ENCODE data around the gene ACBD4.

The ACBD4 gene

GRCh38 chr17:45104907-45105624 is 30.4 kb upstream of the ACBD4 start:
- no peak for DNase-seq

DNA sequence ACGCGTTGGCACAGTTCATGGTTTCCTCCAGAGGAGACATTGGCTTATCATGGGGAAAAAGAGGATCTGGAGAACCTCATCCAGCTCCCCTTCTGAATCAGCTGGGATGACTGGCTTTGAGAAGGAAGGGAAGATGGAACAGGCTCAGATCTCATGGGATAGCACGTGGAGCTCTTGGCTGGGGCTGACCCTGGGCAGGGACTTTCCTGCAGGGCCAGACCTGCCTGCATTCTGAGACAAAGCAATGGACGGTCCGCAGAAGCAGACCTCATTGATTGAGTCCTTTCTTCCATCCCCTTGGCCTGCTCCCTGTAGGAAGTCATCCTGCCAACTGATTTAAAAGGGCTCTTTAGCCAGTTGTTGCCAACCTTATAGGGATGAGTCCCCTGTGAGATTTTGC is 29.4 kb upstream of the ACBD4 start:
- no peak for DNase-seq

- DNase-seq = no peak
Observed at GRCh38 chr17:45106582-45106981, 28.9 kb upstream of the ACBD4 start.

GRCh38 chr17:45107293-45108010 is 28.0 kb upstream of the ACBD4 start:
- no peak for DNase-seq

DNA sequence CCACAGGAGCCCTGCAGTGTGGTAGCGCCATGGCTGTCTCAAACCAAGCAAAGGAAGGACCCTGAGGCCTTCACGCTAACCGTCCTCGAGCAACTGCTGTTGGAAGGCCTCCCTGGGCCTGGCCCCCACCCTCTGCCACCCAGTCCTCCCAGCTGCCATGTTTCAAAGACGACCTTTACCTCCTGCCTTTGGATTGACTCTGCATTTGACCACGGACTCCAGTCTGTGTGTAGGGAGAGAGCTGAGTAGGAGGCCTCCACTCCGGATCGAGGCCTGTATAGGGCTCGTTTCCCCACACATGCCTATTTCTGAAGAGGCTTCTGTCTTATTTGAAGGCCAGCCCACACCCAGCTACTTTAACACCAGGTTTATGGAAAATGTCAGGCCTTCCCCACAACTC is 27.4 kb upstream of the ACBD4 start:
- DNase-seq = no peak

DNA sequence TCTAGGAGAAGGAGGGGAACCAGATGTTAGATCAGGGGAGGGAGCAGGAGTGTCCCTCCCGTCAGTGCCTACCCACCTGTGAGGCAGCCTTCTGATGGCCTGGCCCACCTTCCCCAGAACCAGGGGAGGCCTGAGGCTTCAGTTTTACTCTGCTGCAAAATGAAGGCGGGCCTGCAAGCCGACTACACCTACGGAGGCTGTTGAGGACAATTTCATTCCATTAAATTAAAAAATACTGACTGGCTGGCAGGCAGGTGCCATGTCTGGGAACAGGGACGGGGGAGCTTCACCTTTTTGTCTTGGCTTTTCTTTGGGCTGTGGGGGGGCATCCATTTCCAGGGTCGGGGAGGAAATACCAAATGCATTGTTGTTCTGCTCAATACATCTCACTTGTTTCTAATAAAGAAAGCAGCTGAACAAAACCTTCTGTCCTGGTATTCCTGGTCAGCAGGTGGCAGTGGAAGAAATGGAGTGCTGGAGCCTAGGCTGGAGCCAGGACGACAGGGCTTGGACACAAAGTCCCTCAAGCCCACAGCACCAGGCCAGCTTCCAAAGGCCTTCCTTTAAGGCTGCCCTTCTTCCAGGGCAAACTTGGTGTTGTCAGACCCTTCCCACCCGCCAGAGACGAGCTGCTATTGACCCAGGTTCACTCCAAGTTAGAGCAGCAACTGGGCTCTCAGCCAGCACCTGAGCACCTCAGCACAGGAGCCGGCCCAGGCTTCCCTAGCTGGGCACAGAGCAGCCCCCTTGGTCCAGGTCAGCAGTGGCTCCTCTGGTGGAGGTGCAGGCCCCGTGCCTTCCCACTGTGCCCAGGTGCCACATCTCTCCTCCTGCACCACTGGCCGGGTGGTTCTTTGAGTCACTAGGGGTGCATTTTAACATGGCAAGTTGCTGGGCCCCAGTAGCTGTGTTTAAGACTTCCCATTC is 26.6 kb upstream of the ACBD4 start:
- no peak for DNase-seq

DNA sequence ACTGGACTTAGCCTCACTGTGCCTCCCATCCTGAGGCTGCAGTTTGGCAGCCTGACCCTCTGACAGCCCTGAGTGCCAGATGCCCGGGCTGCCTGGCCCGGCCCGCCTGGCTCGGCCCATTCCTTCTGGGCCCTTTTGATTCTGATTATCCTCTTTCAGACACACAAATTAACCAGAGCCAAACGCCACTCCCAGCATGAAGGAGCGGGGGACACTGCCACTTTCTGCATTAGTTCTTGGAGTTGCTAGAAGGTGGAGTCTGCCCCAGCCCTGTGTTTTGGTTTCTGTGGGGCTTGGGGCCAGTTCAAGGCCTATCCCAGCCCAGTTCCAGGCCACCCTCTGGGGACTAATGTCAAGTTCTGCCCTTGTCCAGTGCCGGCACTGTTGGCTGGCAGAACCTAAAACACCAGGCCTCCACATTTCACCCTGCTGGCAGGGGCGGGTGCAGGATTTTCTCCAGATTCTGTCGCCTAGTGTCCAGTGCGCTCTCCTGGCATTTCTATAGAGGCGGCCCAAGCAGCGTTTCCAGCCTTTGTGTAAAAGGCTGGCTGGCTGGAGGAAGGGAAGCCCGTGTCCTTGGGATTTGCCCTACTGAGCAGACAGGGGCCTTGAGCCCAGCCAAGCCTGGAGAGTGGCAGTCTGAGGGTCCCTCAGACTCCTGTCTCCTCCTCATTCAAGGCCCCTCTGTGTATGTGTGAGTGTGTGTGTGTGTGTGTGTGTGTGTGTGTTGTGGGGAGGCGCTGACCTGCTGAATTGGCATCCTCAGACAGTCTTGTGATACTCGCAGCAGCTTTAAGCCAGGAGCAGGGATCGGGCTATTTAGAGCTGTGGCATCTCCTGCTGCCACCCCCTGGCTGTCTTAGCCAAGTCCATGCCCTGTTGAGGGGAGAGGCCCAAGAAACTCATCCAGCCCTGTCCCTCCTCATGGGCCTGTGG is 24.5 kb upstream of the ACBD4 start:
- DNase-seq = no peak

GRCh38 chr17:45111850-45112249 is 23.6 kb upstream of the ACBD4 start:
- no peak for DNase-seq

- DNase-seq = no peak
Observed at GRCh38 chr17:45112559-45113423, 22.7 kb upstream of the ACBD4 start.

GRCh38 chr17:45113424-45113754 is 22.1 kb upstream of the ACBD4 start:
- DNase-seq = no peak

DNA sequence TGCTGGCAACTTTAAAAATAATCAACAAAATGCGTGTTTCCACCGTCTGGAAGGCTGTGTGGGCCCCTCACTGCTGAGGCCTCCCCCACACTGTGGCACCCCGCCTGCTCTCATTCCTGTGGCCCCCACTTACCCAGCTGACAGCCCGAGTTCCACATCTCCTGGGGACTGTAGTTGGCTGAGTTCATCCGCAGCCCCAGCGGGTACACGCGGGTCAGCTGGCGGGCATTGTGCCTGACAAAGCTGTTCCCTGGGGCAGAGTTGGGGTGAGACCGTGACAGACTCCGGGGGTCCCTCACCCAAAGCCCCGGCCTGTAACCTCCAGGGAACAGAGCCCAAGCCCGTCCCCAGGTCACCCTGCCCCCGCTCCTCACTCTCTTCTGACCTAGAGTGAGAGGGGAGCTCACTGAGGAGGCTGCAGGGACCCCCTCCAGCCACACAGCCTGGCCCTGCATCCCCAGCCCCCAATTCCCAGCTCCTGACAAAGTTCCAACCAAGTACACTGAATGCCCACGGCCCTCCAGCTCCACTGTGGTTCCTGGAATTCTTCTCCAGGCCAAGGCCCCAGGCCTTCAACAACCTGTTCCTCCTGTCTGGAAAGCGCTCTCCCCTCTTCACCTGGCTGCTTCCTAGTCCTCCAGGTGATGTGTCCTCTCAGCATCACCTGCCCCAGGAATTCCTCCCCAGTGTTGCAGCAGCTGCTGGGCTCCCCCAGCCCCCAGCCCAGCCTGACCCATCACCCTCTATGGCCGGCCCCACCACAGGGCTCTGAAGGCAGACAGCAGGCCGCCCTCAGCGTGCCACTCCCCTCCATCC is 21.2 kb upstream of the ACBD4 start:
- DNase-seq = no peak

DNA sequence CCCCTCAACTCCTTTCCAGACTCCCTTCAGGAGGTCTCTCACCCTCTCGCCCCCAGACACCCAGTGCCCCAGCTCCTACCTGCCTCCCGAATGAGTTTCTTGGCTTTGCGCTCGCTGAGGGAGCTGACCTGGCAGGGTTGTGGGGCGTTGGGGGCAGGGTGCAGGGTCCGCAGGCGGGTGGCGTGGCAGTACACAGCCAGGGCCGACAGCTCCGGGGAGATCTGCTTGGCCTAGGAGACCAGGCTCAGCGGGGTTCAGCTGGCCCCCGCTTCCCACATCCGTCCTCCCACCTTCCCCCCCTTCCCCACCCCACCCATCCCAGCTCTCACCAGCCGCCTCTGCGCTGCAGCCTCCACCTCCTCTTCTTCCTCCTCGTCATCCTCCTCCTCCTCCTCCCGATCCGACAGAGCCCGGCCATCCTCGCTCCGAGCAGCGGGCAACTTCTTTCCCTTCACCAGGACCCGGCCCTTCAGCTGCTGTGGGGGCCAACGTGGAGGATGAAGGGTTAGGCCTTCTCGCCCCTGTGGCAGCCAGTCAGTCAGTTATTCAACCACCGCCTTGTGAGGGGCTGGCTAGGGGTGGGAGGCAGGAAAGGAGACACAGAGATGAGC is 20.4 kb upstream of the ACBD4 start:
- no peak for DNase-seq

DNA sequence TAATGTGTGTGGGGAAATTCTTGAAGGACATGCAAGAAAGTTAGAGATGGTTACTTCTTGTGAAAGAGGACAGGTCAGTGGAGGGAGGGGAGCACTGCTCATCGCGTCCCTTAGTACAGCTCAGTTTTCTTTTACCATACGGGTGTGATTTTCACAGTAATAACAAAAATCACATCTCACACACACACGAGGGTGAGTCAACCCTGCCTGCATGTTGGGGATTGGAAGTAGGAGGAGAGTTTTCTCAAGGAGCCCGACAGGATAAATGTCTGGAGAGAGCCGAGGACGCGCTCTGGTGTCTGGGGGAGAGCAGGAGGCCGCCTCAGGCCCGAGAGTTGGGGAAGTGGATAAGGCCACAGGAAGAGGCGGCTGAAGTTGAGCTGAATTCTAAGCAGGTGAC is 19.6 kb upstream of the ACBD4 start:
- DNase-seq = no peak

DNA sequence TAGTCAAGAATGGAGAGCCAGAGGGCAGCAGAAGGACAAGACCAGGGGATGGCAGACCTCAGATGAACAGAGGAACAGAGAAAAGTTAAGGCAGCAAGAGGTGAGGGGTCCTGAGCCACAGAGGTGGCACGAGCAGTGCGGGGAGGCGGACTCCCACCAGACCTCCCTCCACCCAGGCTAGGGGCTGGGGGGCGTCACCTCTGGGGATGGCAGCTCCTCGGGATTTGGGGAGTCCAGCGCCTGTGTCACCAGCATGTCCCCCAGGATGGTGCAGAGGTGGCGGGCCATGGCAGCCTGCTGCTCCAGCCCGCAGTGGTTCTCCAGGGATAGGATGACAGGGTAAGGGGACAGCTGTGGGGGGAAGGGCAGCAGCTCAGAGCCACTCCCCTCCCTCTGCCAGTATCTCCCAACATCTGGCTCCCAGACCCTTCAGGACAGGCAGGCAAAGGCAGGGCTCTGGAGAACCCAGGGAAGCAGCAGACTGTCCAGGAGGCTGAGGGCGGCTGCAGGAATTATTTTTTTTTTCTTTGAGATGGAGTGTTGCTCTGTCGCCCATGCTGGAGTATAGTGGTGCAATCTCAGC is 19.0 kb upstream of the ACBD4 start:
- no peak for DNase-seq

DNA sequence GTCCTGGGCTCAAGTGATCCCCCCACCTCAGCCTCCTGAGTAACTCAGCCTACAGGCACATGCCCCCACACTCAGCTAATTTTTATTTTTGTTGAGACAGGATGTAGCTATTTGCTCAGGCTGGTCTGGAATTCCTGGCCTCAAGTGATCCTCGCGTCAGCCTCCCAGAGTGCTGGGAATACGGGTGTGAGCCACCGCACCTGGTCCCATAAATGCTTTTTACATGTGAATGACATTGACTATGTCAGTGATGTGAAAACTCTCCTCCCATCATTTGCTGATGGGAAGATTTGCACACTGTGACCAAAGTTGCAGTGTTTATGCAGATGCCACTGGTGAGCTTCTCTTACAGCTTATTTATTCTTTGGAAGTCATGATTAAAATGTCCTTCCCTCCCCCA is 18.2 kb upstream of the ACBD4 start:
- DNase-seq = no peak

GRCh38 chr17:45117848-45118646 is 17.4 kb upstream of the ACBD4 start:
- DNase-seq = no peak

DNA sequence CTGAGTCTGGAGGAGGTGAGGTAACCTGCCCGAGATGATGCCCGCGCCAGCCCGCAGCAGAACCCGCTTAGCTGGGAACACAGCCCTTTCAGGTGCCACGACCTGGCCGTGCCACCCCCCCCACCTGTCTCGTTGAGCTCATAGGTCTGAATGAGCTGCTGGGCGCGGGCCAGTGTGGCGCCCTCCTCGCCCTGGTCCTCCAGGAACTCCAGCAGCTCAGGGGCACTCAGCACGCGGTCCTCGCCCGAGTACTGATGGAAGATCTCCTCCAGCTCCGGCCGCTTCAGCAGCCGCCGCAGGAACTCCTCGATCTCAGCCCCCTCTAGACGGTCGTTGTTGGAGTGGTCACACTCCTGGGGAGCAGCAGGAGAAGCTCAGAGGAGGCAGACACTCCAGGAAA is 16.8 kb upstream of the ACBD4 start:
- no peak for DNase-seq

DNA sequence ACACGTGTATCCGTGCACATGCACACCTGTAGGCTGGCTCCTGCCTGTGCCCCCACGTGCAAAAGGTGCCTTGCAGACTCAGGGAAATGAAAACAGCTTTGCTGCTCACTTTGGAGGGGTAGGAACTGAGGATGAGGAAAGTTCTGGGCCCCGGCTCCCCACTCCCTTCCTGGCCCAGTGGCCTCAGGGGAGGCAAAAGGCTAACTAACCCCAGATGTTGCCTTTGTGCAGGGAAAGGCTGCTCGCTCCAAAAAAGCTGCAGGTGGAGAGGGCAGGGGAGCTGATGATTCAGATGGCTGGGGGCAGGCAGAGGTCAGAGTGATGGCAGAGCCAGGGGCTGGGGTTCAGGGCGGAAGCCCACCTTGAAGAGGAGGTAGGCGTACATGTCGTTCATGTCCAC is 15.5 kb upstream of the ACBD4 start:
- no peak for DNase-seq

DNA sequence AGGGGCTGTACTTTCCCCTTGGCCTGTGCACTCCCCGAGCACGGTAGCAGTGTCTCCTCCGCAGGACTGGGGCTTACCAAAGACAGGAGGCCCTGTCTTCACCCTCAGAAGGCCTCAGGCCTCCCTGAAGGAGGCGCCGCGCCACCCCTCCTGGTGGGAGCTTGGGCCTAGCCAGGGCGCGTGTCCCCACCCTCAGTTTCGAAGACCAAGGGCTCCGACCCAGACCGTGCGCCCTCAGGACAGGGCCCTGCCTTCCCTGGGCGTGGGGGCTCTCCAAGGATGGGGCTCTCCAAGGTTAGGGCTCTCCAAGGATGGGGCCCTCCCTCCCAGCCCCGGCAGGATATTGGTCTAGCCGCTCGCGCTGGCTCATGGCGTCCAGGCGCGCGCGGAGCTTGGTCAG is 14.9 kb upstream of the ACBD4 start:
- DNase-seq = no peak

Measured in NCI-H2029 treated with DMSO at 0.1 percent for 48 hours (cell line).